HepG2 (cell line): ENCODE results near the gene SLIT1. TPM values are rescaled to one million over a fixed set of nuclear protein-coding genes. Genes with fewer than 3 reads are reported as not detected.

Source experiments
- ATAC-seq: fragments of 200-7000 bp; cut with Tn5 transposase; 3 replicates; pipeline ENCODE4 v1.9.1; 2020; ENCODE audit warnings: mild to moderate bottlenecking, moderate library complexity
- BruUV-seq: library from RNA; stranded (reverse); fragments of 400-500 nt; replicated peaks from 2 replicates; lab custom pipeline; 2021; lab: Mats Ljungman, UMichigan
- CTCF ChIA-PET: fragments of 300-600 bp; formaldehyde crosslinking; extraction: SDS; loops from one replicate; lab custom pipeline; 2021; ENCODE audit warnings: low total read pairs, inconsistent platforms, low intra/inter-chr PET ratio; lab: Yijun Ruan, JAX
- POLR2A ChIA-PET: fragments of 350-600 bp; sonication (Branson Sonifier 250); formaldehyde crosslinking; loops from one replicate; lab custom pipeline; 2020; ENCODE audit warnings: antibody characterized with exemption, inconsistent platforms; lab: Yijun Ruan, JAX
- DNase-seq: peaks from one replicate; pipeline ENCODE4 v3.0.0-alpha.2; 2015; ENCODE audit warnings: low spot score
- FAIRE-seq: peaks from 3 replicates; lab custom pipeline; 2011; peaks lifted over from hg19 to GRCh38; lab: Jason Lieb, UNC
- H2AFZ ChIP-seq: one replicate; pipeline ENCODE4 v1.6.1; 2011; ENCODE audit warnings: low read length, inconsistent platforms
- H3K27ac ChIP-seq: fragments of 300-600 bp; 3 replicates; pipeline ENCODE4 v1.8.0; 2011; ENCODE audit warnings: mixed run types, mild to moderate bottlenecking, mixed read lengths, low read length, inconsistent platforms; ENCODE audit not compliant: insufficient read depth; ENCODE audit errors: extremely low read length
- H3K27me3 ChIP-seq, 2 experiments: fragments of 200-600 bp in 1 of 2; 2 replicates in 1 of 2; 3 replicates in 1 of 2; pipeline versions ENCODE4 v1.6.0 to v1.8.0; 2011; ENCODE audit warnings: low read length in 2 of 2, mild to moderate bottlenecking in 2 of 2, moderate library complexity in 2 of 2, inconsistent platforms in 1 of 2; ENCODE audit not compliant: insufficient read depth in 2 of 2, control insufficient read depth in 1 of 2
- H3K36me3 ChIP-seq, 2 experiments: fragments of 200-600 bp in 1 of 2; replicated peaks in 1 of 2; 2 replicates in 1 of 2; 3 replicates in 1 of 2; pipeline versions ENCODE4 v1.5.1 to v1.8.0; 2011; ENCODE audit warnings: low read length in 2 of 2, inconsistent platforms in 1 of 2; ENCODE audit not compliant: insufficient read depth in 2 of 2, control insufficient read depth in 1 of 2
- H3K4me1 ChIP-seq: 2 replicates; pipeline ENCODE4 v1.5.1; 2012; ENCODE audit warnings: low read length, inconsistent platforms; ENCODE audit not compliant: insufficient read depth
- H3K4me2 ChIP-seq: 2 replicates; pipeline ENCODE4 v1.6.0; 2011; ENCODE audit warnings: low read depth, low read length, inconsistent platforms
- H3K4me3 ChIP-seq, 3 experiments: fragments of 200-600 bp in 1 of 3; sonication (generic), shearing (Covaris generic) in 1 of 3; replicated peaks in 1 of 3; 2 replicates each; pipeline ENCODE4 v1.5.1; 2011 to 2016; ENCODE audit warnings: low read length in 3 of 3, inconsistent platforms in 2 of 3, low read depth in 2 of 3, mild to moderate bottlenecking in 2 of 3, control low read depth in 1 of 3, mixed read lengths in 1 of 3; ENCODE audit not compliant: insufficient read depth in 1 of 3
- H3K79me2 ChIP-seq: one replicate; pipeline ENCODE4 v1.6.1; 2011; ENCODE audit warnings: low read length, inconsistent platforms; ENCODE audit not compliant: insufficient read depth
- H3K9ac ChIP-seq: 2 replicates; pipeline ENCODE4 v1.6.0; 2011; ENCODE audit warnings: mild to moderate bottlenecking, low read depth, low read length, inconsistent platforms; ENCODE audit not compliant: insufficient read depth
- H3K9me3 ChIP-seq: 2 replicates; pipeline ENCODE4 v1.5.1; 2012; ENCODE audit warnings: mild to moderate bottlenecking, low read length
- H4K20me1 ChIP-seq: 2 replicates; pipeline ENCODE4 v1.6.0; 2011; ENCODE audit warnings: inconsistent platforms, mild to moderate bottlenecking, low read length, moderate library complexity; ENCODE audit not compliant: insufficient read depth
- FLYWCH1 ChIP-seq: sonication (generic); formaldehyde crosslinking; IDR thresholded peaks from 2 replicates; pipeline ENCODE4 v1.8.1; 2023; ENCODE audit warnings: mild to moderate bottlenecking, missing genetic modification reagents
- WGBS: methylation state at CpG from one replicate; pipeline ENCODE4 v1.1.6; 2017; ENCODE audit warnings: low lambda C conversion rate; 5-methylcytosine and 5-hydroxymethylcytosine counted together
- in situ Hi-C: cut with HindIII; loops from 2 replicates; pipeline ENCODE4 v1.10.0; 2017; ENCODE audit warnings: low pct_unique_long_range_greater_than_20kb; ENCODE audit not compliant: extremely low pct_ligation_motif_present
- intact Hi-C: fragments of 100-400 bp; cut with micrococcal nuclease; formaldehyde crosslinking; loops from one replicate; pipeline ENCODE4 v1.10.0; 2022; ENCODE audit not compliant: unreplicated experiment
- polyA plus RNA-seq, 8 experiments: library from polyadenylated mRNA; depleted of rRNA in 3 of 8; stranded (reverse) in 7 of 8; unstranded in 1 of 8; fragments of >200 nt; fragmentation: Illumina TruSeq in 4 of 8; extraction: Trizol in 4 of 8; gene quantifications; 2 replicates each; pipeline versions ENCODE4 v1.2.1 to v1.2.3, GENCODE V29; 2011 to 2016; ENCODE audit warnings: low read depth in 4 of 8, missing spikeins in 1 of 8, mixed read lengths in 1 of 8; ENCODE audit not compliant: insufficient read depth in 1 of 8
- total RNA-seq, 5 experiments: library from RNA; depleted of rRNA; stranded (reverse); fragments of >200 nt; fragmentation: Illumina TruSeq; extraction: Trizol; gene quantifications; 2 replicates each; pipeline ENCODE4 v1.2.3, GENCODE V29; 2016; ENCODE audit warnings: low read depth in 1 of 5
- TF ChIP-seq, protein P1 (sequence below): sonication (generic); formaldehyde crosslinking; conservative IDR thresholded peaks from 2 replicates; pipeline ENCODE4 v1.8.1; 2023; ENCODE audit warnings: missing genetic modification reagents
- TF ChIP-seq, protein P2 (sequence below): sonication (generic); formaldehyde crosslinking; IDR thresholded peaks from 2 replicates; pipeline ENCODE4 v1.4.0; 2020; ENCODE audit warnings: missing genetic modification reagents
- TF ChIP-seq, protein P3 (sequence below): sonication (generic); formaldehyde crosslinking; IDR thresholded peaks from 2 replicates; pipeline ENCODE4 v1.8.1; 2023; ENCODE audit warnings: mild to moderate bottlenecking, moderate library complexity, missing genetic modification reagents
- TF ChIP-seq, protein P4 (sequence below), 2 experiments: sonication (generic) in 1 of 2; formaldehyde crosslinking in 1 of 2; IDR thresholded peaks; 2 replicates each; pipeline versions ENCODE4 v1.4.0 to v1.6.1; 2018 to 2020; ENCODE audit warnings: missing genetic modification reagents in 2 of 2, borderline replicate concordance in 1 of 2, low read depth in 1 of 2, mild to moderate bottlenecking in 1 of 2, missing biosample characterization in 1 of 2

The SLIT1 gene
- total and polyA plus RNA-seq, 2 of the 13 experiments (the other 11 are each of a cell fraction or from before 2014, with no cell fraction given) = 0.09 to 0.33 TPM

DNA sequence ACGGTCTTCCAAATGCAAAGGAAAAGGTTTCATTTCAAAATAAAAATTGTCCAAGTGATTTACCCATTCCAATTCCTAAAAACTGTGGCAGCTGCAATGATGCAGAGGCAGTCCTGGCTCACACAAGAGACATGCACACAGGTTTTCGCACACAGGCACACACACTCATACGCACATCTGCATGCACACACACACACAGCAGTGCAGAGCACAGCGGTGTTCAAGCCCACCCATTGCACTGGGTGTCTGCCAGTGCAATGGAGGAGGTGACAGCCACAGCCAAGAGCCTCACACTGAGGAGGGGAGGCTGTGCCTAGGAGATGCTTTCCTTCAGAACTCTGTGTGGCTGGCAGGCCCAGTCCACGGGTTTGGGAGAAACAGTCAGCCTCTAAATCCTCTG lies 123.7 kb downstream of the SLIT1 start:
- Histone ChIP-seq H3K4me2 (no peak overlapping the region), H2AFZ (no peak overlapping the region), H3K79me2 (no peaks in the 10 kb centered on the region), H3K27ac (no peak overlapping the region), H3K9ac (no peak overlapping the region)
- POLR2A ChIA-PET = no interaction called here
- FAIRE-seq = no peak
- TF ChIP-seq FLYWCH1 (CRISPR knock-in tag) = no peak
- TF ChIP-seq, all 625 proteins: peak for 0
- ATAC-seq = no peak
- Histone ChIP-seq H3K4me1 (peaks cover 9% of the 10 kb centered on the region), H3K4me3 (no peak overlapping the region), H3K9me3 (no peaks in the 10 kb centered on the region), H3K27me3 (peaks cover 6 to 39% of the 10 kb centered on the region in 2 experiments), H4K20me1 (no peaks in the 10 kb centered on the region), H3K36me3 (no peaks in the 10 kb centered on the region)
- in situ Hi-C loops = no loop called here
- no peak for DNase-seq
- 38% methylated on average over 5 of the region's 5 CpGs for WGBS
- intact Hi-C loops = no loop called here
- CTCF ChIA-PET = no interaction called here
- BruUV-seq = no TSS peak

DNA sequence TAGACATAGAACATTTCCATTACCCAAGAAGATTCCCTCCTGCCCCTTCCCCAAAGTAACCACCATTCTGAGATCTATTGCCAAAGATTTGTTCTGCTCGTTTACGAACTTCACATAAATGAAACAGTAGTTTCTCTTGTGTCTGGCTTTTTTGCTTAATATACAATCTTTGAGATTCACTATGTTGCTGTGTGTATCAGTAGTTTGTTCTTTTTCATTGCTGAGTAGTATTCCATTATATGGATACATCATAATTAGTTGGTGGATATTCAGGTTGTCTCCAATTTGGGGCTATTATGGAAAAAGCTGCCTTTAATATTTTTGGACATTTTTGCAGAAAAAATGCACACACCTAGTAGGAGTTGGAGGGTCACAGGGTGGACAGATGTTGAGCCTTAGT lies 124.3 kb downstream of the SLIT1 start:
- intact Hi-C loops = no loop called here
- no peak for ATAC-seq
- H3K27ac ChIP-seq = no peak overlapping the region
- in situ Hi-C loops = no loop called here
- no TSS peak for BruUV-seq
- CTCF ChIA-PET = no interaction called here
- no peak overlapping the region for H3K9ac ChIP-seq
- no peak for FAIRE-seq
- H4K20me1 ChIP-seq = no peaks in the 10 kb centered on the region
- no peaks in the 10 kb centered on the region for H3K36me3 ChIP-seq
- no peak overlapping the region for H3K4me3 ChIP-seq
- no peak overlapping the region for H3K4me2 ChIP-seq
- POLR2A ChIA-PET = no interaction called here
- 9% methylated on average over 2 of the region's 2 CpGs for WGBS
- no peak overlapping the region for H2AFZ ChIP-seq
- no peaks in the 10 kb centered on the region for H3K9me3 ChIP-seq
- no peak for DNase-seq
- peaks cover 10% of the 10 kb centered on the region for H3K4me1 ChIP-seq
- no peaks in the 10 kb centered on the region for H3K79me2 ChIP-seq
- H3K27me3 ChIP-seq = peaks cover 6 to 42% of the 10 kb centered on the region in 2 experiments
- TF ChIP-seq, protein P1, sequence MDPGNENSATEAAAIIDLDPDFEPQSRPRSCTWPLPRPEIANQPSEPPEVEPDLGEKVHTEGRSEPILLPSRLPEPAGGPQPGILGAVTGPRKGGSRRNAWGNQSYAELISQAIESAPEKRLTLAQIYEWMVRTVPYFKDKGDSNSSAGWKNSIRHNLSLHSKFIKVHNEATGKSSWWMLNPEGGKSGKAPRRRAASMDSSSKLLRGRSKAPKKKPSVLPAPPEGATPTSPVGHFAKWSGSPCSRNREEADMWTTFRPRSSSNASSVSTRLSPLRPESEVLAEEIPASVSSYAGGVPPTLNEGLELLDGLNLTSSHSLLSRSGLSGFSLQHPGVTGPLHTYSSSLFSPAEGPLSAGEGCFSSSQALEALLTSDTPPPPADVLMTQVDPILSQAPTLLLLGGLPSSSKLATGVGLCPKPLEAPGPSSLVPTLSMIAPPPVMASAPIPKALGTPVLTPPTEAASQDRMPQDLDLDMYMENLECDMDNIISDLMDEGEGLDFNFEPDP = no peak
- TF ChIP-seq, protein P2, sequence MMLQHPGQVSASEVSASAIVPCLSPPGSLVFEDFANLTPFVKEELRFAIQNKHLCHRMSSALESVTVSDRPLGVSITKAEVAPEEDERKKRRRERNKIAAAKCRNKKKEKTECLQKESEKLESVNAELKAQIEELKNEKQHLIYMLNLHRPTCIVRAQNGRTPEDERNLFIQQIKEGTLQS (CRISPR knock-in tag) = no peak
- TF ChIP-seq, protein P3, sequence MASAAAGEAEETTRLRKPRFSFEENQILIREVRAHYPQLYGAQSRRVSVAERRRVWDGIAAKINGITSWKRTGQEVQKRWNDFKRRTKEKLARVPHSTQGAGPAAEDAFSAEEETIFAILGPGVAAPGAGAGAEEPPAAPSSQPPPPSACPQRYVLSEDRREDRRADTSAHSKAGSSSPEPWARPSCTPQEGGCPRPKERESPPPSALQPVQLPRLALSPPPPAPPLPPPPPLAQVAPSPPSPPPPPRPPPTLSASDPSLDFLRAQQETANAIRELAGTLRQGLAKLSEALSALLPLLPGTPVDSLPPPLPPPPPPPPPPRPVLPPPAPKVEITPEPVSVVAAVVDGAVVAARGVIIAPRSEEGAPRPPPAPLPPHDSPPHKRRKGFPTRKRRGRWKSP (CRISPR knock-in tag) = no peak
- TF ChIP-seq, protein P4, sequence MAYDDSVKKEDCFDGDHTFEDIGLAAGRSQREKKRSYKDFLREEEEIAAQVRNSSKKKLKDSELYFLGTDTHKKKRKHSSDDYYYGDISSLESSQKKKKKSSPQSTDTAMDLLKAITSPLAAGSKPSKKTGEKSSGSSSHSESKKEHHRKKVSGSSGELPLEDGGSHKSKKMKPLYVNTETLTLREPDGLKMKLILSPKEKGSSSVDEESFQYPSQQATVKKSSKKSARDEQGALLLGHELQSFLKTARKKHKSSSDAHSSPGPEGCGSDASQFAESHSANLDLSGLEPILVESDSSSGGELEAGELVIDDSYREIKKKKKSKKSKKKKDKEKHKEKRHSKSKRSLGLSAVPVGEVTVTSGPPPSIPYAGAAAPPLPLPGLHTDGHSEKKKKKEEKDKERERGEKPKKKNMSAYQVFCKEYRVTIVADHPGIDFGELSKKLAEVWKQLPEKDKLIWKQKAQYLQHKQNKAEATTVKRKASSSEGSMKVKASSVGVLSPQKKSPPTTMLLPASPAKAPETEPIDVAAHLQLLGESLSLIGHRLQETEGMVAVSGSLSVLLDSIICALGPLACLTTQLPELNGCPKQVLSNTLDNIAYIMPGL (CRISPR knock-in tag; IDR thresholded peaks at IDR 0.05; ENCODE audit: borderline replicate concordance in 1 of 2, low read depth in 1 of 2) = no peak
